Colon (tissue), 2 donors: ENCODE data around the gene TMEM212.
"Not testable (repeated sequence)": the region's sequence is repeated elsewhere in the genome, so short reads cannot be mapped to it uniquely, and the experiment has no call there.

Experiments
- FAIRE-seq: peaks from 2 replicates; lab custom pipeline; 2012; peaks lifted over from hg19 to GRCh38; lab: Jason Lieb, UNC
- donor health status: control.
- donor health status: control.

TMEM212 gene

GRCh38 chr3:171813278-171813896 lies 29.8 kb upstream of the TMEM212 start:
- no peak for FAIRE-seq

- no peak for FAIRE-seq
Measured at GRCh38 chr3:171813897-171814460, 29.2 kb upstream of the TMEM212 start.

GRCh38 chr3:171814662-171815061 lies 28.5 kb upstream of the TMEM212 start:
- FAIRE-seq = not testable (repeated sequence)

GRCh38 chr3:171815973-171816595 lies 27.1 kb upstream of the TMEM212 start:
- no peak for FAIRE-seq

- FAIRE-seq = no peak
Measured at GRCh38 chr3:171817074-171817800, 25.9 kb upstream of the TMEM212 start.

GRCh38 chr3:171821044-171821443 lies 22.1 kb upstream of the TMEM212 start:
- FAIRE-seq = no peak

GRCh38 chr3:171821778-171822358 lies 21.3 kb upstream of the TMEM212 start:
- FAIRE-seq = no peak

- no peak for FAIRE-seq
Measured at GRCh38 chr3:171822431-171823106, 20.6 kb upstream of the TMEM212 start.

- no peak for FAIRE-seq
Measured at GRCh38 chr3:171824116-171824515, 19.0 kb upstream of the TMEM212 start.

- FAIRE-seq = no peak
Measured at GRCh38 chr3:171824824-171825221, 18.3 kb upstream of the TMEM212 start.

GRCh38 chr3:171825222-171825828 lies 17.8 kb upstream of the TMEM212 start:
- no peak for FAIRE-seq

GRCh38 chr3:171827385-171827784 lies 15.8 kb upstream of the TMEM212 start:
- FAIRE-seq = no peak

- no peak for FAIRE-seq
Measured at GRCh38 chr3:171827836-171828458, 15.2 kb upstream of the TMEM212 start.

- FAIRE-seq = no peak
Measured at GRCh38 chr3:171828902-171829770, 14.0 kb upstream of the TMEM212 start.

GRCh38 chr3:171829841-171830517 lies 13.2 kb upstream of the TMEM212 start:
- no peak for FAIRE-seq

GRCh38 chr3:171830518-171830875 lies 12.7 kb upstream of the TMEM212 start:
- no peak for FAIRE-seq

GRCh38 chr3:171831936-171832335 lies 11.2 kb upstream of the TMEM212 start:
- FAIRE-seq = no peak

GRCh38 chr3:171832989-171833388 lies 10.2 kb upstream of the TMEM212 start:
- no peak for FAIRE-seq

- FAIRE-seq = no peak
Measured at GRCh38 chr3:171833789-171834460, 9.2 kb upstream of the TMEM212 start.
